GM23338 (cell line): ENCODE results near the gene MARCHF2. TPM values are rescaled to one million over a fixed set of nuclear protein-coding genes. Genes with fewer than 3 reads are reported as not detected.
A peak's percentile ranks its signal among the peaks of the same experiment; 100 is the strongest.

Source experiments
- ATAC-seq: fragments of 200-7000 bp; cut with Tn5 transposase; 3 replicates; pipeline ENCODE4 v1.9.1; 2020
- DNase-seq: peaks from one replicate; pipeline ENCODE4 v3.0.0-alpha.2; 2015; ENCODE audit warnings: low spot score
- H2AFZ ChIP-seq: fragments of 200-600 bp; sonication (generic); 2 replicates; pipeline ENCODE4 v1.8.0; 2016; ENCODE audit warnings: antibody characterized with exemption, mild to moderate bottlenecking, moderate library complexity
- H3F3A ChIP-seq: fragments of 200-600 bp; sonication (generic); replicated peaks from 2 replicates; pipeline ENCODE4 v1.8.0; 2017; ENCODE audit warnings: antibody characterized with exemption, mixed run types, low read depth
- H3K27ac ChIP-seq: fragments of 200-600 bp; sonication (generic); 2 replicates; pipeline ENCODE4 v1.6.1; 2016; ENCODE audit warnings: low read depth
- H3K27me3 ChIP-seq: fragments of 200-600 bp; sonication (generic); 2 replicates; pipeline ENCODE4 v1.8.0; 2016; ENCODE audit warnings: mild to moderate bottlenecking, mixed run types, moderate library complexity; ENCODE audit not compliant: insufficient read depth
- H3K36me3 ChIP-seq: fragments of 200-600 bp; sonication (generic); 2 replicates; pipeline ENCODE4 v1.8.0; 2016; ENCODE audit warnings: mild to moderate bottlenecking; ENCODE audit not compliant: insufficient read depth
- H3K4me1 ChIP-seq: fragments of 200-600 bp; sonication (generic); 2 replicates; pipeline ENCODE4 v1.8.0; 2016; ENCODE audit warnings: mild to moderate bottlenecking, moderate library complexity; ENCODE audit not compliant: insufficient read depth
- H3K4me2 ChIP-seq: fragments of 200-600 bp; sonication (generic); 2 replicates; pipeline ENCODE4 v1.7.1; 2017; ENCODE audit warnings: mixed run types
- H3K4me3 ChIP-seq: fragments of 200-600 bp; sonication (generic); 2 replicates; pipeline ENCODE4 v1.6.1; 2016; ENCODE audit warnings: mixed run types
- H3K79me2 ChIP-seq: fragments of 200-600 bp; sonication (generic); replicated peaks from 2 replicates; pipeline ENCODE4 v1.8.0; 2017; ENCODE audit warnings: mild to moderate bottlenecking; ENCODE audit not compliant: insufficient read depth
- H3K9me2 ChIP-seq: fragments of 200-600 bp; sonication (generic); 2 replicates; pipeline ENCODE4 v1.8.0; 2017; ENCODE audit not compliant: insufficient read depth
- H4K20me1 ChIP-seq: fragments of 200-600 bp; sonication (generic); replicated peaks from 2 replicates; pipeline ENCODE4 v1.8.0; 2017; ENCODE audit warnings: mild to moderate bottlenecking; ENCODE audit not compliant: insufficient read depth
- H3K27ac Mint-ChIP-seq: 2 replicates; pipeline ENCODE4 v1.8.0; 2020; ENCODE audit warnings: inconsistent platforms, mild to moderate bottlenecking, moderate library complexity, mixed read lengths
- H3K27me3 Mint-ChIP-seq: 3 replicates; pipeline ENCODE4 v1.8.0; 2022; ENCODE audit warnings: low read depth, mild to moderate bottlenecking, moderate library complexity, mixed read lengths, inconsistent platforms; ENCODE audit not compliant: insufficient read depth, poor library complexity
- H3K36me3 Mint-ChIP-seq: 3 replicates; pipeline ENCODE4 v1.8.0; 2021; ENCODE audit warnings: low read depth, mild to moderate bottlenecking, inconsistent platforms, moderate library complexity, mixed read lengths
- H3K4me1 Mint-ChIP-seq: 3 replicates; pipeline ENCODE4 v1.8.0; 2020; ENCODE audit warnings: mild to moderate bottlenecking, inconsistent platforms, mixed read lengths
- H3K4me3 Mint-ChIP-seq: 3 replicates; pipeline ENCODE4 v1.8.0; 2021; ENCODE audit warnings: moderate library complexity, mild to moderate bottlenecking, inconsistent platforms, mixed read lengths
- H3K9me3 Mint-ChIP-seq: 3 replicates; pipeline ENCODE4 v1.8.0; 2020; ENCODE audit warnings: moderate library complexity, mild to moderate bottlenecking, inconsistent platforms, mixed read lengths
- CREB1 ChIP-seq: fragments of 250-450 bp; sonication (Bioruptor Pico); IDR thresholded peaks from 2 replicates; pipeline ENCODE4 v1.5.0; 2020; ENCODE audit warnings: low read depth, mild to moderate bottlenecking, moderate library complexity
- ETS1 ChIP-seq: IDR thresholded peaks from 2 replicates; pipeline ENCODE4 v1.6.1; 2016; ENCODE audit warnings: antibody characterized with exemption
- JUNB ChIP-seq: IDR thresholded peaks from one replicate; pipeline ENCODE4 v1.6.1; 2016; ENCODE audit warnings: antibody characterized with exemption; ENCODE audit not compliant: unreplicated experiment
- POLR2AphosphoS5 ChIP-seq: IDR thresholded peaks from 2 replicates; pipeline ENCODE4 v1.6.1; 2016; ENCODE audit warnings: antibody characterized with exemption, low read depth
- STAT1 ChIP-seq: IDR thresholded peaks from one replicate; pipeline ENCODE4 v1.6.1; 2016; ENCODE audit warnings: antibody characterized with exemption; ENCODE audit not compliant: unreplicated experiment
- ZNF114 ChIP-seq: fragments of 250-450 bp; sonication (Bioruptor Pico); IDR thresholded peaks from 2 replicates; pipeline ENCODE4 v1.5.0; 2020; ENCODE audit warnings: mild to moderate bottlenecking, moderate library complexity
- ZNF331 ChIP-seq: fragments of 250-450 bp; sonication (Bioruptor Pico); IDR thresholded peaks from 2 replicates; pipeline ENCODE4 v1.5.0; 2020; ENCODE audit warnings: low read depth, mild to moderate bottlenecking, moderate library complexity
- ZNF462 ChIP-seq: fragments of 250-450 bp; sonication (Bioruptor Pico); IDR thresholded peaks from 2 replicates; pipeline ENCODE4 v1.5.0; 2020; ENCODE audit warnings: mild to moderate bottlenecking, moderate library complexity
- polyA plus RNA-seq: library from polyadenylated mRNA; unstranded; fragments of >200 nt; fragmentation: Nextera tagmentation; extraction: Ambion mirVana; gene quantifications from 2 replicates; pipeline ENCODE4 v1.2.1, GENCODE V29; 2016
- total RNA-seq: library from RNA; depleted of rRNA; stranded (reverse); fragments of >200 nt; shearing (Covaris generic); gene quantifications from 2 replicates; pipeline ENCODE4 v1.2.3, GENCODE V29; 2014

MARCHF2 gene
- total and polyA plus RNA-seq, 2 experiments from 2014 or later, result 18.9 to 50.1 TPM

GRCh38 chr19:8446061-8446709 lies 33.1 kb downstream of the MARCHF2 start (continued):
- no peak for TF ChIP-seq ETS1
- TF ChIP-seq POLR2AphosphoS5, result no peak
- no peak for TF ChIP-seq ZNF462 (CRISPR knock-in tag)
- no peak for TF ChIP-seq JUNB
- no peak for TF ChIP-seq ZNF331 (CRISPR knock-in tag)
- no peak for TF ChIP-seq STAT1

GRCh38 chr19:8449830-8450229 lies 36.7 kb downstream of the MARCHF2 start:
- H3K4me1 ChIP-seq, result peaks cover 69% of the 10 kb centered on the region
- Mint-ChIP-seq H3K36me3 (peaks cover 70% of the 10 kb centered on the region), H3K27ac (peak overlapping the region; percentile 94), H3K4me1 (peaks cover 66% of the 10 kb centered on the region), H3K4me3 (peak overlapping the region; percentile 63), H3K9me3 (no peaks in the 10 kb centered on the region), H3K27me3 (peaks cover 15% of the 10 kb centered on the region)
- H3F3A ChIP-seq, result peaks cover 6% of the 10 kb centered on the region
- peak overlapping the region; percentile 43 for H3K4me3 ChIP-seq
- no peaks in the 10 kb centered on the region for H3K9me2 ChIP-seq
- peaks cover 70% of the 10 kb centered on the region for H4K20me1 ChIP-seq
- DNase-seq, result peak; percentile 59
- H3K36me3 ChIP-seq, result peaks cover 6% of the 10 kb centered on the region; the same call in 1 of the 2 replicates
- H2AFZ ChIP-seq, result no peak overlapping the region
- peak overlapping the region; percentile 39 for H3K4me2 ChIP-seq
- peak overlapping the region; percentile 64; the same call in 1 of the 2 replicates for H3K27ac ChIP-seq
- H3K79me2 ChIP-seq, result peaks cover 99% of the 10 kb centered on the region
- peak; percentile 11 for ATAC-seq
- H3K27me3 ChIP-seq, result no peaks in the 10 kb centered on the region
- no peak for TF ChIP-seq CREB1 (CRISPR knock-in tag)
- TF ChIP-seq JUNB, result no peak
- no peak for TF ChIP-seq POLR2AphosphoS5
- no peak for TF ChIP-seq ZNF114 (CRISPR knock-in tag)
- no peak for TF ChIP-seq ZNF462 (CRISPR knock-in tag)
